Measurements from ENCODE around the gene TEK. TPM values are rescaled to one million over a fixed set of nuclear protein-coding genes. Genes with fewer than 3 reads are reported as not detected.

TEK gene
- total and polyA plus RNA-seq, 2 donors (not counting 1 experiment from before 2014, with no cell fraction given): not detected

GRCh38 chr9:27107241-27107640 lies 1.8 kb upstream of the TEK start:
- Histone ChIP-seq H3K4me2 (replicated peaks; ENCODE audit: low read depth, low read length, poor library complexity, severe bottlenecking) (no peak overlapping the region), H3K36me3 (replicated peaks in 1 of 2; ENCODE audit: control extremely low read depth in 1 of 2, control insufficient read depth in 1 of 2, extremely low read depth in 1 of 2, insufficient read depth in 2 of 2, low read length in 1 of 2) (no peaks in the 10 kb centered on the region), H3K9ac (ENCODE audit: low read length) (no peak overlapping the region), H2AFZ (ENCODE audit: insufficient read depth, low read depth, low read length, poor library complexity, severe bottlenecking) (no peak overlapping the region), H3K4me3 (ENCODE audit: control extremely low read depth in 1 of 5, extremely low read depth in 1 of 5, insufficient read depth in 1 of 5, low read depth in 2 of 5, low read length in 4 of 5) (no peak overlapping the region), H3K27ac (ENCODE audit: low read length in 2 of 2) (no peak overlapping the region), H3K9me3 (ENCODE audit: control extremely low read depth in 1 of 3, control insufficient read depth in 2 of 3, insufficient read depth in 1 of 3, low read length in 2 of 3) (no peaks in the 10 kb centered on the region), H3K27me3 (replicated peaks in 1 of 4; ENCODE audit: control extremely low read depth in 1 of 4, control insufficient read depth in 3 of 4, insufficient read depth in 4 of 4, low read length in 3 of 4) (no peaks in the 10 kb centered on the region), H4K20me1 (ENCODE audit: control insufficient read depth, insufficient read depth, low read length, poor library complexity, severe bottlenecking) (no peaks in the 10 kb centered on the region), H3K4me1 (ENCODE audit: control insufficient read depth in 2 of 2, insufficient read depth in 2 of 2, low read length in 2 of 2) (no peaks in the 10 kb centered on the region), H3K79me2 (ENCODE audit: control insufficient read depth, insufficient read depth, low read length) (no peaks in the 10 kb centered on the region)
- no peak overlapping the region for H3K27ac Mint-ChIP-seq
- peaks cover 5% of the 10 kb centered on the region for H3K27me3 Mint-ChIP-seq
- intact Hi-C loops (cut with micrococcal nuclease): no loop called here
- H3K4me3 Mint-ChIP-seq: no peak overlapping the region
- ChIA-PET CTCF (no interaction called here), POLR2A (no interaction called here)
- TF ChIP-seq EZH2 (IDR thresholded peaks at IDR 0.05; ENCODE audit: borderline replicate concordance, insufficient read depth, low read depth, low read length, poor library complexity, severe bottlenecking) (no peak), CTCF (IDR thresholded peaks at IDR 0.05) (no peak)
- WGBS (ENCODE audit: insufficient coverage): no CpG with 5 or more reads among the region's 2 CpGs
- DNase-seq: no peak
- no peaks in the 10 kb centered on the region for H3K4me1 Mint-ChIP-seq
- H3K9me3 Mint-ChIP-seq (ENCODE audit: insufficient read depth): no peaks in the 10 kb centered on the region
- ATAC-seq (ENCODE audit: low read depth): no peak

GRCh38 chr9:27109621-27110020 lies 596 bp downstream of the TEK start:
- WGBS (ENCODE audit: insufficient coverage): no CpG with 5 or more reads among the region's 2 CpGs

More at GRCh38 chr9:27109621-27110020, 596 bp downstream of the TEK start:
- Histone ChIP-seq H3K36me3 (replicated peaks in 1 of 2; ENCODE audit: control extremely low read depth in 1 of 2, control insufficient read depth in 1 of 2, extremely low read depth in 1 of 2, insufficient read depth in 2 of 2, low read length in 1 of 2) (no peaks in the 10 kb centered on the region), H3K79me2 (ENCODE audit: control insufficient read depth, insufficient read depth, low read length) (no peaks in the 10 kb centered on the region), H3K4me1 (ENCODE audit: control insufficient read depth in 2 of 2, insufficient read depth in 2 of 2, low read length in 2 of 2) (no peaks in the 10 kb centered on the region), H3K9me3 (ENCODE audit: control extremely low read depth in 1 of 3, control insufficient read depth in 2 of 3, insufficient read depth in 1 of 3, low read length in 2 of 3) (no peaks in the 10 kb centered on the region), H3K27me3 (replicated peaks in 1 of 4; ENCODE audit: control extremely low read depth in 1 of 4, control insufficient read depth in 3 of 4, insufficient read depth in 4 of 4, low read length in 3 of 4) (no peaks in the 10 kb centered on the region), H3K4me3 (ENCODE audit: control extremely low read depth in 1 of 5, extremely low read depth in 1 of 5, insufficient read depth in 1 of 5, low read depth in 2 of 5, low read length in 4 of 5) (no peak overlapping the region), H2AFZ (ENCODE audit: insufficient read depth, low read depth, low read length, poor library complexity, severe bottlenecking) (no peak overlapping the region), H3K4me2 (replicated peaks; ENCODE audit: low read depth, low read length, poor library complexity, severe bottlenecking) (no peak overlapping the region), H4K20me1 (ENCODE audit: control insufficient read depth, insufficient read depth, low read length, poor library complexity, severe bottlenecking) (no peaks in the 10 kb centered on the region), H3K27ac (ENCODE audit: low read length in 2 of 2) (no peak overlapping the region), H3K9ac (ENCODE audit: low read length) (no peak overlapping the region)
- no peaks in the 10 kb centered on the region for H3K9me3 Mint-ChIP-seq (ENCODE audit: insufficient read depth)
- intact Hi-C loops (cut with micrococcal nuclease): no loop called here
- no peaks in the 10 kb centered on the region for H3K4me1 Mint-ChIP-seq
- ChIA-PET CTCF (no interaction called here), POLR2A (no interaction called here)
- no peak overlapping the region for H3K4me3 Mint-ChIP-seq
- no peak overlapping the region for H3K27ac Mint-ChIP-seq
- no peak for TF ChIP-seq CTCF (IDR thresholded peaks at IDR 0.05)
- TF ChIP-seq EZH2 (IDR thresholded peaks at IDR 0.05; ENCODE audit: borderline replicate concordance, insufficient read depth, low read depth, low read length, poor library complexity, severe bottlenecking): no peak
- no peak for ATAC-seq (ENCODE audit: low read depth)
- peaks cover 8% of the 10 kb centered on the region for H3K27me3 Mint-ChIP-seq
- no peak for DNase-seq
